H9 (cell line): Measurements from ENCODE around the gene COL9A2. TPM values are rescaled to one million over a fixed set of nuclear protein-coding genes. Genes with fewer than 3 reads are reported as not detected.

ENCODE experiments used
- DNase-seq: peaks from one replicate; pipeline ENCODE4 v3.0.0-alpha.2; 2017
- H2AFZ ChIP-seq: one replicate; pipeline ENCODE4 v1.6.1; 2013; ENCODE audit warnings: mild to moderate bottlenecking, low read length, control low read depth, moderate library complexity
- H2AK5ac ChIP-seq: 2 replicates; pipeline ENCODE4 v1.6.1; 2013; ENCODE audit warnings: low read length, control low read depth, mixed read lengths; ENCODE audit not compliant: insufficient read length
- H2BK120ac ChIP-seq: one replicate; pipeline ENCODE4 v1.6.1; 2013; ENCODE audit warnings: low read depth, mild to moderate bottlenecking, low read length, control low read depth, inconsistent platforms; ENCODE audit not compliant: poor library complexity, severe bottlenecking
- H2BK12ac ChIP-seq: 2 replicates; pipeline ENCODE4 v1.6.1; 2013; ENCODE audit warnings: low read length, control low read depth, mixed read lengths, low read depth; ENCODE audit not compliant: insufficient read length
- H2BK15ac ChIP-seq: 2 replicates; pipeline ENCODE4 v1.6.1; 2013; ENCODE audit warnings: low read depth, low read length, control low read depth
- H2BK20ac ChIP-seq: one replicate; pipeline ENCODE4 v1.6.1; 2013; ENCODE audit warnings: low read depth, mild to moderate bottlenecking, low read length, control low read depth, inconsistent platforms; ENCODE audit not compliant: poor library complexity, severe bottlenecking
- H2BK5ac ChIP-seq: 2 replicates; pipeline ENCODE4 v1.6.1; 2013; ENCODE audit warnings: low read length, control low read depth, mixed read lengths; ENCODE audit not compliant: insufficient read length
- H3K14ac ChIP-seq: 2 replicates; pipeline ENCODE4 v1.6.1; 2013; ENCODE audit warnings: low read length, control low read depth; ENCODE audit not compliant: insufficient read depth
- H3K18ac ChIP-seq: 2 replicates; pipeline ENCODE4 v1.6.1; 2013; ENCODE audit warnings: low read depth, mild to moderate bottlenecking, mixed read lengths, low read length, control low read depth; ENCODE audit not compliant: insufficient read length
- H3K23ac ChIP-seq: 2 replicates; pipeline ENCODE4 v1.6.1; 2013; ENCODE audit warnings: low read length, control low read depth, mixed read lengths, low read depth; ENCODE audit not compliant: insufficient read length
- H3K23me2 ChIP-seq: 2 replicates; pipeline ENCODE4 v1.6.1; 2013; ENCODE audit warnings: low read depth, mild to moderate bottlenecking, mixed read lengths, low read length, control low read depth; ENCODE audit not compliant: insufficient read length, poor library complexity, severe bottlenecking
- H3K27ac ChIP-seq: 2 replicates; pipeline ENCODE4 v1.5.1; 2013; ENCODE audit warnings: low read length, control low read depth, mixed read lengths, low read depth; ENCODE audit not compliant: insufficient read length
- H3K27me3 ChIP-seq: 2 replicates; pipeline ENCODE4 v1.6.1; 2013; ENCODE audit warnings: low read length, control low read depth, inconsistent platforms; ENCODE audit not compliant: insufficient read depth
- H3K4ac ChIP-seq: 2 replicates; pipeline ENCODE4 v1.6.1; 2013; ENCODE audit warnings: low read depth, mild to moderate bottlenecking, control low read depth, inconsistent platforms, low read length, moderate library complexity
- H3K4me1 ChIP-seq: 2 replicates; pipeline ENCODE4 v1.6.1; 2013; ENCODE audit warnings: low read length, control low read depth, inconsistent platforms; ENCODE audit not compliant: insufficient read depth
- H3K4me2 ChIP-seq: 2 replicates; pipeline ENCODE4 v1.6.1; 2013; ENCODE audit warnings: low read length, control low read depth, mixed read lengths; ENCODE audit not compliant: insufficient read length, insufficient read depth
- H3K56ac ChIP-seq: 2 replicates; pipeline ENCODE4 v1.6.1; 2013; ENCODE audit warnings: low read depth, mild to moderate bottlenecking, mixed read lengths, low read length, control low read depth; ENCODE audit not compliant: insufficient read length
- H3K79me1 ChIP-seq: 2 replicates; pipeline ENCODE4 v1.6.1; 2013; ENCODE audit warnings: low read depth, mild to moderate bottlenecking, moderate library complexity, low read length, control low read depth, inconsistent platforms; ENCODE audit not compliant: insufficient read depth, poor library complexity, severe bottlenecking
- H3K79me2 ChIP-seq: 2 replicates; pipeline ENCODE4 v1.6.1; 2013; ENCODE audit warnings: low read length, control low read depth, inconsistent platforms; ENCODE audit not compliant: insufficient read depth
- H3K9ac ChIP-seq: 2 replicates; pipeline ENCODE4 v1.6.1; 2013; ENCODE audit warnings: low read length, control low read depth, mixed read lengths; ENCODE audit not compliant: insufficient read length; ENCODE audit errors: extremely low read depth
- H3K9me3 ChIP-seq: one replicate; pipeline ENCODE4 v1.6.1; 2013; ENCODE audit warnings: low read depth, low read length, inconsistent platforms; ENCODE audit not compliant: control insufficient read depth
- H3T11ph ChIP-seq: one replicate; pipeline ENCODE4 v1.6.1; 2013; ENCODE audit warnings: mild to moderate bottlenecking, low read length, control low read depth, inconsistent platforms
- H4K20me1 ChIP-seq: one replicate; pipeline ENCODE4 v1.6.1; 2013; ENCODE audit not compliant: control insufficient read depth, insufficient read length, insufficient read depth
- H4K5ac ChIP-seq: 2 replicates; pipeline ENCODE4 v1.6.1; 2013; ENCODE audit warnings: low read depth, mild to moderate bottlenecking, mixed read lengths, low read length, control low read depth; ENCODE audit not compliant: insufficient read length
- H4K8ac ChIP-seq: replicated peaks from 2 replicates; pipeline ENCODE4 v1.6.1; 2013; ENCODE audit warnings: low read length, control low read depth, mixed read lengths, low read depth; ENCODE audit not compliant: insufficient read length
- H4K91ac ChIP-seq: 2 replicates; pipeline ENCODE4 v1.6.1; 2013; ENCODE audit warnings: low read depth, mild to moderate bottlenecking, moderate library complexity, mixed read lengths, low read length, control low read depth; ENCODE audit not compliant: insufficient read length
- H3K27ac Mint-ChIP-seq, 3 experiments: 2 replicates in 2 of 3; 3 replicates in 1 of 3; pipeline ENCODE4 v1.8.0; 2020 to 2021; ENCODE audit warnings: mixed read lengths in 3 of 3, mild to moderate bottlenecking in 1 of 3, moderate library complexity in 1 of 3
- H3K27me3 Mint-ChIP-seq: 2 replicates; pipeline ENCODE4 v1.8.0; 2021; ENCODE audit warnings: low read depth, mild to moderate bottlenecking, moderate library complexity, mixed read lengths
- H3K36me3 Mint-ChIP-seq, 3 experiments: 2 replicates in 2 of 3; 3 replicates in 1 of 3; pipeline ENCODE4 v1.8.0; 2020 to 2021; ENCODE audit warnings: low read depth in 3 of 3, mixed read lengths in 3 of 3; ENCODE audit not compliant: insufficient read depth in 1 of 3
- H3K4me1 Mint-ChIP-seq, 2 experiments: 2 replicates each; pipeline ENCODE4 v1.8.0; 2020; ENCODE audit warnings: mixed read lengths in 2 of 2
- H3K4me3 Mint-ChIP-seq, 2 experiments: 2 replicates in 1 of 2; 3 replicates in 1 of 2; pipeline ENCODE4 v1.8.0; 2020 to 2021; ENCODE audit warnings: mild to moderate bottlenecking in 2 of 2, mixed read lengths in 2 of 2, moderate library complexity in 1 of 2
- H3K9me3 Mint-ChIP-seq, 2 experiments: 2 replicates in 1 of 2; 3 replicates in 1 of 2; pipeline ENCODE4 v1.8.0; 2020; ENCODE audit warnings: mild to moderate bottlenecking in 2 of 2, mixed read lengths in 2 of 2, moderate library complexity in 1 of 2
- WGBS: extraction: QIAGEN DNeasy Blood & Tissue Kit; methylation state at CpG from one replicate; pipeline ENCODE4 v1.1.7; 2013; ENCODE audit warnings: missing lambda C conversion rate, low lambda C conversion rate, mixed read lengths; ENCODE audit not compliant: insufficient read length; ENCODE audit errors: extremely low coverage; 5-methylcytosine and 5-hydroxymethylcytosine counted together
- total RNA-seq: library from RNA; stranded (reverse); gene quantifications from 2 replicates; pipeline ENCODE4 v1.2.1, GENCODE V29; 2021
- TF ChIP-seq, protein P1 (sequence below): fragments of 200-600 bp; sonication (generic); conservative IDR thresholded peaks from 3 replicates; pipeline ENCODE4 v1.8.0; 2021; ENCODE audit warnings: antibody characterized with exemption, mild to moderate bottlenecking

Gene COL9A2
- total RNA-seq, 1 experiment from 2014 or later, result 4.5 TPM

DNA sequence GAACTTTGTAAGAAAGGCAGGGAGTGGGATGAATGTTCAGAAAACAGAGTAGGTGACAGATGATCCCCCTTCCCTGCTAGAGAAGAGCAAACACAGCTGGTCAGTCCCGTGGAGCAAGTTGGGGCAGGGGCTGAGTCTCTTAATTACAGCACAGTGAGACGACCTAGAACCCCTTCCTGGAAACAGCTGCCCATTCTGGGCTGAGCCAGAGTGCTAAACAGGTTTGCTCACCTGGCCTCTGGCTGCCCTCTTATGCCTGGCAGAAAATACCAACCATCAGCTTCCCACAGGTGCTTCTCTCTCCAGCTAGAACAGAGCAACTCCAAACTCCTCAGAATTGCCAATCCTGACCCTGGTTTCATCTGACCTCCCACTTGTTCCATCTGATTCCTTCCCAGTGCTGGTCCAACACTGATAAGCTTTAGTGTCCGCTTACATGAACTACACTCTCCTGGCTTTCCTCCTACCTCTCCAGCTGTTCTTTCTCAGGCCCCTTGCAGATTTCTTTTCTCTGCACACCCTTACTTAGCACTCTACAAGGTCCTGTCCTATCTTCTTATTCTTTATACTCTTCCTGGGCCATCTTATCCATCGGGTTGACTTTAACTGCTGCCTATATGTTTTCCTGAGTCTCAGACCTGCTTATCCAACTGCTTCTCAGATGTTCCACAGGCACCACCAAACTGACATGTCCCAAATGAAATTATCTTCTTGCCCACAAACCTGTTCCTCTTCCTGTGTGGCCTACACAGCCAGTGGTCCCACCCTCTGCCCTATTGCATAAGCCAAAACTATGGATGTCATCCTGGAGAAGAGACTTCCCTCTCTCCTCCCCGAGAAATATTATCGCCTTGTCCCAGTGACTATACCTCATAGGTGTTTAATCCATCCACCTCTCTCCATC lies 22.6 kb upstream of the COL9A2 start:
- Histone ChIP-seq H3K4me2 (no peak overlapping the region), H2BK120ac (no peak overlapping the region), H3T11ph (no peak overlapping the region), H3K79me2 (no peaks in the 10 kb centered on the region), H2BK15ac (no peak overlapping the region), H3K23me2 (peaks cover 6% of the 10 kb centered on the region), H4K91ac (no peak overlapping the region), H2BK5ac (no peak overlapping the region), H4K5ac (no peak overlapping the region), H3K27me3 (no peaks in the 10 kb centered on the region; the same call in 1 of the 2 replicates), H3K4ac (no peak overlapping the region), H3K27ac (no peak overlapping the region), H2AK5ac (no peak overlapping the region), H2BK20ac (no peak overlapping the region), H3K14ac (no peak overlapping the region), H3K23ac (no peak overlapping the region), H3K56ac (no peak overlapping the region), H3K9me3 (no peaks in the 10 kb centered on the region), H3K4me1 (no peaks in the 10 kb centered on the region), H3K79me1 (no peaks in the 10 kb centered on the region), H3K18ac (no peak overlapping the region), H2BK12ac (no peak overlapping the region), H4K20me1 (no peaks in the 10 kb centered on the region), H3K9ac (no peak overlapping the region), H4K8ac (no peak overlapping the region), H2AFZ (no peak overlapping the region)
- peaks cover 3 to 6% of the 10 kb centered on the region in 2 experiments; a peak in 3 of 4 replicates for H3K4me1 Mint-ChIP-seq
- H3K27ac Mint-ChIP-seq, result no peak overlapping the region
- TF ChIP-seq, protein P1, sequence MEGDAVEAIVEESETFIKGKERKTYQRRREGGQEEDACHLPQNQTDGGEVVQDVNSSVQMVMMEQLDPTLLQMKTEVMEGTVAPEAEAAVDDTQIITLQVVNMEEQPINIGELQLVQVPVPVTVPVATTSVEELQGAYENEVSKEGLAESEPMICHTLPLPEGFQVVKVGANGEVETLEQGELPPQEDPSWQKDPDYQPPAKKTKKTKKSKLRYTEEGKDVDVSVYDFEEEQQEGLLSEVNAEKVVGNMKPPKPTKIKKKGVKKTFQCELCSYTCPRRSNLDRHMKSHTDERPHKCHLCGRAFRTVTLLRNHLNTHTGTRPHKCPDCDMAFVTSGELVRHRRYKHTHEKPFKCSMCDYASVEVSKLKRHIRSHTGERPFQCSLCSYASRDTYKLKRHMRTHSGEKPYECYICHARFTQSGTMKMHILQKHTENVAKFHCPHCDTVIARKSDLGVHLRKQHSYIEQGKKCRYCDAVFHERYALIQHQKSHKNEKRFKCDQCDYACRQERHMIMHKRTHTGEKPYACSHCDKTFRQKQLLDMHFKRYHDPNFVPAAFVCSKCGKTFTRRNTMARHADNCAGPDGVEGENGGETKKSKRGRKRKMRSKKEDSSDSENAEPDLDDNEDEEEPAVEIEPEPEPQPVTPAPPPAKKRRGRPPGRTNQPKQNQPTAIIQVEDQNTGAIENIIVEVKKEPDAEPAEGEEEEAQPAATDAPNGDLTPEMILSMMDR, result no peak
- H3K36me3 Mint-ChIP-seq, result no peaks in the 10 kb centered on the region
- no peaks in the 10 kb centered on the region; a peak in 1 of 5 replicates for H3K9me3 Mint-ChIP-seq
- WGBS, result no CpG with 5 or more reads among the region's 6 CpGs
- H3K4me3 Mint-ChIP-seq, result no peak overlapping the region
- H3K27me3 Mint-ChIP-seq, result peaks cover 29% of the 10 kb centered on the region
- no peak for DNase-seq
